Measurements from ENCODE around the gene EOLA1. TPM values are rescaled to one million over a fixed set of nuclear protein-coding genes. Genes with fewer than 3 reads are reported as not detected.
"Not testable (repeated sequence)": the region's sequence is repeated elsewhere in the genome, so short reads cannot be mapped to it uniquely, and the experiment has no call there.

The EOLA1 gene
- polyA plus RNA-seq, 1 donor (not counting 4 experiments of a cell fraction or from before 2014, with no cell fraction given) = 9.3 TPM

DNA sequence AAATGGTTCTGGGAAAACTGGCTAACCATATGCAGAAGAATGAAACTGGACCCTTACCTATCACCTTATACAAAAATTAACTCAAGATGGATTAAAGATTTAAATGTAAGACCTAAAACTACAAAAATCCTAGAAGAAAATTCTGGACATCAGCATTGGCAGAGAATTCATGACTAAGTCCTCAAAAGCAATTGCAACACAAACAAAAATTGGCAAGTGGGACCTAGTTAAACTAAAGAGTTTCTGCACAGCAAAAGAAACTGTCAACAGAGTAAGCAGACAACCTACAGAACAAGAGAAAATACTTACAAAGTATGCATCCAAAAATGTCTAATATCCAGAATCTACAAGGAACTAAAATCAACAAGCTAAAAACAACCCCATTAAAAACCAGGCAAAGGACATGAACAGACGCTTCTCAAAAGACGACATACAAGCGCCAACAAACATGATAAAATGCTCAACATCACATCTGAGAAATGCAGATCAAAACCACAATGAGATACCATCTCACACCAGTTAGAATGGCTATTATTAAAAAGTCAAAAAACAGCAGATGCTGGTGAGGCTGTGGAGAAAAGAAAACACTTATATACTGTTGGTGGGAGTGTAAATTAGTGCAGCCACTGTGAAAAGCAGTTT, 20.1 kb upstream of the EOLA1 start:
- H4K20me1 ChIP-seq (ENCODE audit: control insufficient read depth, extremely low read depth, insufficient read depth, low read length); FAIRE-seq; H3K4me3 ChIP-seq (ENCODE audit: control insufficient read depth in 2 of 3, extremely low read depth in 1 of 3, insufficient read depth in 2 of 3, low read depth in 1 of 3, low read length in 3 of 3); H3K27ac ChIP-seq (ENCODE audit: control insufficient read depth, insufficient read depth, low read length); DNase-seq (ENCODE audit: low read depth, low spot score); H3K4me2 ChIP-seq (ENCODE audit: control insufficient read depth, extremely low read depth, insufficient read depth, low read depth, low read length); H3K4me1 ChIP-seq (ENCODE audit: control insufficient read depth, extremely low read depth, insufficient read depth, low read length); H2AFZ ChIP-seq (ENCODE audit: control insufficient read depth, low read length); H3K27me3 ChIP-seq (ENCODE audit: control insufficient read depth, extremely low read depth, insufficient read depth, low read length); H3K9me1 ChIP-seq (ENCODE audit: control insufficient read depth, extremely low read depth, insufficient read depth, low read length); H3K36me3 ChIP-seq (ENCODE audit: control insufficient read depth in 2 of 2, extremely low read depth in 1 of 2, insufficient read depth in 2 of 2, low read length in 2 of 2); dilution Hi-C loops (cut with MboI; ENCODE audit: extremely low pct_ligation_motif_present, low sequenced_read_pairs); H3K9me3 ChIP-seq (ENCODE audit: control insufficient read depth, low read depth, low read length); H3K79me2 ChIP-seq (ENCODE audit: control insufficient read depth, insufficient read depth, low read length); H3K9ac ChIP-seq (ENCODE audit: control insufficient read depth, extremely low read depth, insufficient read depth, low read length): not testable (repeated sequence)

GRCh38 chrX:149521438-149521837, 19.4 kb upstream of the EOLA1 start:
- no peak for FAIRE-seq
- dilution Hi-C loops (cut with MboI; ENCODE audit: extremely low pct_ligation_motif_present, low sequenced_read_pairs) = no loop called here

More at GRCh38 chrX:149521438-149521837, 19.4 kb upstream of the EOLA1 start:
- no peaks in the 10 kb centered on the region for H3K9me3 ChIP-seq (ENCODE audit: control insufficient read depth, low read depth, low read length)
- no peak overlapping the region for H3K9ac ChIP-seq (ENCODE audit: control insufficient read depth, extremely low read depth, insufficient read depth, low read length)
- TF ChIP-seq, protein P1, sequence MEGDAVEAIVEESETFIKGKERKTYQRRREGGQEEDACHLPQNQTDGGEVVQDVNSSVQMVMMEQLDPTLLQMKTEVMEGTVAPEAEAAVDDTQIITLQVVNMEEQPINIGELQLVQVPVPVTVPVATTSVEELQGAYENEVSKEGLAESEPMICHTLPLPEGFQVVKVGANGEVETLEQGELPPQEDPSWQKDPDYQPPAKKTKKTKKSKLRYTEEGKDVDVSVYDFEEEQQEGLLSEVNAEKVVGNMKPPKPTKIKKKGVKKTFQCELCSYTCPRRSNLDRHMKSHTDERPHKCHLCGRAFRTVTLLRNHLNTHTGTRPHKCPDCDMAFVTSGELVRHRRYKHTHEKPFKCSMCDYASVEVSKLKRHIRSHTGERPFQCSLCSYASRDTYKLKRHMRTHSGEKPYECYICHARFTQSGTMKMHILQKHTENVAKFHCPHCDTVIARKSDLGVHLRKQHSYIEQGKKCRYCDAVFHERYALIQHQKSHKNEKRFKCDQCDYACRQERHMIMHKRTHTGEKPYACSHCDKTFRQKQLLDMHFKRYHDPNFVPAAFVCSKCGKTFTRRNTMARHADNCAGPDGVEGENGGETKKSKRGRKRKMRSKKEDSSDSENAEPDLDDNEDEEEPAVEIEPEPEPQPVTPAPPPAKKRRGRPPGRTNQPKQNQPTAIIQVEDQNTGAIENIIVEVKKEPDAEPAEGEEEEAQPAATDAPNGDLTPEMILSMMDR (optimal IDR thresholded peaks at IDR 0.05 in 1 of 3, IDR thresholded peaks at IDR 0.05 in 1 of 3, conservative IDR thresholded peaks at IDR 0.05 in 1 of 3; ENCODE audit: extremely low read depth in 1 of 3, insufficient read depth in 2 of 3, low read length in 3 of 3) = no peak
- no peak for TF ChIP-seq EZH2 (IDR thresholded peaks at IDR 0.05; ENCODE audit: low read length)
- no peak overlapping the region for H3K4me2 ChIP-seq (ENCODE audit: control insufficient read depth, extremely low read depth, insufficient read depth, low read depth, low read length)
- H3K79me2 ChIP-seq (ENCODE audit: control insufficient read depth, insufficient read depth, low read length) = no peaks in the 10 kb centered on the region
- H2AFZ ChIP-seq (ENCODE audit: control insufficient read depth, low read length) = no peak overlapping the region
- H3K27me3 ChIP-seq (ENCODE audit: control insufficient read depth, extremely low read depth, insufficient read depth, low read length) = no peaks in the 10 kb centered on the region
- no peaks in the 10 kb centered on the region for H4K20me1 ChIP-seq (ENCODE audit: control insufficient read depth, extremely low read depth, insufficient read depth, low read length)
- DNase-seq (ENCODE audit: low read depth, low spot score) = no peak
- H3K36me3 ChIP-seq (ENCODE audit: control insufficient read depth in 2 of 2, extremely low read depth in 1 of 2, insufficient read depth in 2 of 2, low read length in 2 of 2) = no peaks in the 10 kb centered on the region
- H3K4me3 ChIP-seq (ENCODE audit: control insufficient read depth in 2 of 3, extremely low read depth in 1 of 3, insufficient read depth in 2 of 3, low read depth in 1 of 3, low read length in 3 of 3) = no peak overlapping the region
- H3K9me1 ChIP-seq (ENCODE audit: control insufficient read depth, extremely low read depth, insufficient read depth, low read length) = no peaks in the 10 kb centered on the region
- H3K27ac ChIP-seq (ENCODE audit: control insufficient read depth, insufficient read depth, low read length) = no peak overlapping the region
- no peaks in the 10 kb centered on the region for H3K4me1 ChIP-seq (ENCODE audit: control insufficient read depth, extremely low read depth, insufficient read depth, low read length)
